GM21447 (cell line): ENCODE measurements around the gene SLCO4C1.
"Not testable (repeated sequence)": the region's sequence is repeated elsewhere in the genome, so short reads cannot be mapped to it uniquely, and the experiment has no call there.

ENCODE experiments used
- ATAC-seq: cut with Tn5 transposase; IDR thresholded peaks from one replicate; pipeline ENCODE4 v1.9.1; 2021; ENCODE audit not compliant: unreplicated experiment

Gene SLCO4C1

DNA sequence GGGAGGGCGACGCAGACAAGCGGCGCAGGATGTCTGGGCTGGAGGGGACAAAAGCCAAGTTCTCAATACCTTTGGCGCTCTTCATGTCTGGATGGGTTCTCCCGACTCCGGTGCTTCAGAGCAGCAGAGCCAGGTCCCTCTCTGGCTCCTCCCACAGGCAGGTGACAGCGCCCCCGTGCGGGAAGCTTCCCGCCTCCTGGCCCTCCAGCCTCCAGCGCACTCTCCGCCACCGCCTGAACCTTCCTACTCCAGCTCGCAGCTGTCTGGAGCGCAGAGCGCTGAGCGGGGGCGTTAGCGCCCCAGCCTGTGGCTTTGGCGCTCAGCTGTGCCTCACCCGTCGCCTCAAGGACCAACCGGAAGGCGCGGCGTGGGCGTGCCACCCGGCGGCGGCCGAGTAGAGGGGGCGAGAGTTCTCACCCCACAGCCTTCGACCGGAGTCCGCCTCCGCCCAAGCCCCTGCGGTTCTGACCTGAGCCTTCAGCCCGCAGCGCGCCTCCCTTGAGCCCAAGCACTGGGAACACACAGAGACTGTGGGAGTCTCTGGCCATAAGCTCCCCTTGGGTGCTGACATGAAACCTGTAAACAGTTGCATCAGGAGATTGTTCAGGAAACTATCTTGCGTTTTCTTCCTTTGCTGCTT lies at the start of gene SLCO4C1:
SLCO4C1 (minus strand) TSS at position 107 of the 640 bp plus-strand sequence; CDS start at position 85, 22 bp downstream.
- ATAC-seq, result peak; percentile 95

- ATAC-seq, result no peak
Observed at GRCh38 chr5:102341681-102342288, 45.7 kb upstream of the SLCO4C1 start.

- no peak for ATAC-seq
Observed at GRCh38 chr5:102324714-102325113, 28.6 kb upstream of the SLCO4C1 start.

DNA sequence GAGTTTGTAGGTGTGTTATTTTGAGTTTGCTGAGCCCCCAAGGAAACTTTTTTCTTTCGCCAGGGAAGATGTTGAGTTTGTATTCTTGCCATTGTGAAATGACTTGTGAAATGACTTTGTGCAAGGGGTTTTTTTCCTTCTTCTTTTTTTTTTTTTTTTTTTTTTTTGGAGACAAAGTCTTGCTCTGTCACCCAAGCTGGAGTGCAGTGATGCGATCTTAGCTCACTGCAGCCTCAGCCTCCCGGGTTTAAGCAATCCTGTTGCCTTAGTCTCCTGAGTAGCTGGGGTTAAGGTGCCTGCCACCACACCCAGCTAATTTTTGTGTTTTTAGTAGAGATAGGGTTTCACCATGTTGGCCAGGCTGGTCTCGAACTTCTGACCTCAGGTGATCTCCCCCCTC lies 22.7 kb upstream of the SLCO4C1 start:
- not testable (repeated sequence) for ATAC-seq

DNA sequence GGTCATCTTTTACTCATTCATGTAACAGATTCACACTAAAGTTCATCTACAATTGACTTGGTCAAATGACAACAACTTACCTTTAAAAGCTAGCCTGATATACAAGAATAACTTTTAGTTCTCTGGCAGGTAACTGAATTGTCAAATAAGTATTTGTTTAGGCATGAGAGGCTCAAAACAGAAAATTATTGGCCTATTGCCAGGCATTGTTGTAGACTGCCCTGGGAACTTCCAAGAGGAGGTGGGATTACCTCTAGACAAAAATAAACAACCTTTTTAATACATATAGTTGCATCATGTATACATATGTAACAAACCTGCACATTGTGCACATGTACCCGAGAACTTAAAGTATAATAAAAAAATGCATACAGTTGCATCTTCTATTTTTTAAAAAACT lies 18.2 kb upstream of the SLCO4C1 start:
- no peak for ATAC-seq

GRCh38 chr5:102313912-102314311 lies 17.8 kb upstream of the SLCO4C1 start:
- no peak for ATAC-seq

GRCh38 chr5:102312586-102313370 lies 16.7 kb upstream of the SLCO4C1 start:
- no peak for ATAC-seq

GRCh38 chr5:102309586-102309985 lies 13.5 kb upstream of the SLCO4C1 start:
- no peak for ATAC-seq

- no peak for ATAC-seq
Observed at GRCh38 chr5:102307232-102307631, 11.1 kb upstream of the SLCO4C1 start.

DNA sequence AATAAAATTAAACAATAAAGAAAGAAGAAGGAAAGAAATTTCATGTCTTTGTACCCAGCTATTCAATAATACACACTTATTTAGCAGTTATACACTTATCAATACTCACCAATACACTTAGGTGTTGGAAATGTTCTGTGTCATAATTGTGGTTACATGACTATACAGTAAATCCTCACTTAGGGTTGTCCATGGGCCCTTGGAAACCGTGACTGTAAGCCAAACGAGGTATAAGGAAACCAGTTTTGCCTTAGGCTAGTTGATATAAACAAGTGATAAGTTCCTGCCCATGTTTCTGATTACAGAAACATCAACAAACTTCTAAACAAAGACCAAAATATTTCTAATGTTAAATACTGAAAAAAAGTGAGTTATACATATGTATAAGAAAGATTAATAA lies 10.0 kb upstream of the SLCO4C1 start:
- ATAC-seq, result no peak

DNA sequence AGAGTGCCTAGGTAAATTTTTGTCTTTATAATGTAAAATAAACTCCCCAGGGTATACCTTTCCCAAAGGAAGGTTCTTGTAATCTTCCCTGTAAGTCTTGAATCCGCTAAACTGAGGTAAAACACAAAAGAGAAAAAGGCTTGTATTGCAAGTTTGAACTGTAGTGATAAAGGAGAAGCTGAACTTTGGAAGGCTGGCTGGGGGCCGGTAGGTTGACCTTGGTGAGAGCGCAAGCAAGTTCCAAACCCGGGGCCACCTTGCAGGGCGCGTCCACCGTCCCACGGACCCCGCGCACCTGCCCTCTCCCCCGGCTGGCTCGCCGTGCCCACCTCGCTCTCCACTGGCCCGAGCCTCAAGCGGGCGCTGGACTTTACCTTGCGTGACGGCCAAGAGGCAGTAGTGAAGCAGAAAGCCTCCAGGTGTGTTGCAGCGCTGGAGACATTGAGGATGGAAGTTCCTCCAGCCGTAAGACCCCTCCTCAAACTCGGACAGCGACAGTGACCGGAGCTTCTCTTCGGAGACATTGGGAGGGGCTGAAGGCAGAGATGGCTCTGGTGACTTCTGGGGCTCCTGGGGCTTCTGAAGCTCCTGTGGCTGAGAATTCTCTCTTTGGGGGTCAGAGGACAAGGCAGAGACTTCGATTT lies 428 bp downstream of the SLCO4C1 start:
- peak; percentile 12 for ATAC-seq

DNA sequence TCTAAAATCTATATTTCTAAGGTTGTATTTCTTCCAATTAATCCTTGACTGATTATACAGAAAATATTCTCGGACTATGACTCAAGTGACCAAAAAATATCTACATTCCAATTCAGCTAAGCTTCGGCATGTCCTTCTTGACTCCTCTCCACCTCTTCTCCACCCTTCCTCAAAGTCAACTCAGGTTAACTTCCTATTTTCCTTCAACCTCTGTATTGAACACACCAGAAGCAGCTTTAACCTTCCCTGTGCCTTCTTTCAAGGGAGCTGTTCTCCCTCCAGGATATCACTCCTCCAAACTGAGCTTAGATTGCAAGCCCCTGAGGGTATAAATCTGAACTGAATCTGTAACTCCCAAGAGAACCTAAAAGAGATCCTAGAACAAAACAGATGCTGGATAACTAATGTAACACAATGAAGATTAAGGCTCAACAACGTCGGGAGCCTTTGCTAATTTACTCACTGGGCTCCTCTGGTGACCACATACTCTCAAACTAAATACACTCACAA lies 1.1 kb downstream of the SLCO4C1 start:
- no peak for ATAC-seq

DNA sequence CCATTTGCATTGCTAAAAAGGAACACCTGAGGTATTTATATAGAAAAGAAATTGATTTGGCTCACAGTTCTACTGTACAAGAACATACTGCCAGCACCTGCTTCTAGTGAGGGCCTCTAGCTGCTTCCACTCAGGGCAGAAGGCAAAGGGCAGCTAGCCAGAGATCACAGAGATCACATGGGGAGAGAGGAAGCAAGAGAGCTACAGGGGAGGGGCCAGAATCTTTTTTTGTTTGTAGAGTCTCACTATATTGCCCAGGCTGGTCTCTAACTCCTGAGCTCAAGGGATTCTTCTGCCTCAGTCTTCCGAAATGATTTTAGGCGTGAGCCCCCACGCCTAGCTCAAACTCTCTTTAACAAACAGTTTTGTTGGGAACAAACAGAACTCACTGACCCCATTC lies 6.1 kb downstream of the SLCO4C1 start:
- ATAC-seq, result no peak

DNA sequence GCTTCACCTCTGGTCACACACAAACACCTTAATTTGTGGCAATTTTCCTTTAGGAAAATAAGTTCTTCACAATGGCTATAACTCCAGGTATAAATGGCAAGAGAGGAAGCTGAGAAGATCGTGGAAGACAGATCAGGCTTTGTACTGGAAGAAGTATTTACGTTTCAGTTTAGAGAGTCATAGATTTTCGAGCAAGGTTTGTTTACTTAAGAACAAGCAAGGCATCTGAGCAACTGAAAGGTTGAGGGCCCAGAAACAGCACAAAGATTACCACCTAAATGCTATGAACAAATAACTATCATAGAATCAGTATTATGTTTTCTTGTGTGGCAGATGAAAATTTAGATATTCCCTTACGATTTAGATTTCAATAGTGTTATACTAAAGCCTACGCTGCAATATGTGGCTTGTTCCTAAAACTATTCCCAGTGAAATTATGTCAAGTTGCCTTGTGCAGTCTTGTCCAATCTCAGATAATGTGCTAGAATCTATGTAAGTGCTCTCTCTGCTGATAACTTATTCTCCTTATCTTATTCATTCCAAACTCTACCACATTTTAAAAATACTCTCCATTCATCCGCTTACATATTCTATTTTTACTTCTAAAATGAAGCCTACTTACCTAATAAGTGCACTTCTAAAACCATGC lies 6.7 kb downstream of the SLCO4C1 start:
- no peak for ATAC-seq

GRCh38 chr5:102288630-102289029 lies 7.5 kb downstream of the SLCO4C1 start:
- ATAC-seq, result no peak

DNA sequence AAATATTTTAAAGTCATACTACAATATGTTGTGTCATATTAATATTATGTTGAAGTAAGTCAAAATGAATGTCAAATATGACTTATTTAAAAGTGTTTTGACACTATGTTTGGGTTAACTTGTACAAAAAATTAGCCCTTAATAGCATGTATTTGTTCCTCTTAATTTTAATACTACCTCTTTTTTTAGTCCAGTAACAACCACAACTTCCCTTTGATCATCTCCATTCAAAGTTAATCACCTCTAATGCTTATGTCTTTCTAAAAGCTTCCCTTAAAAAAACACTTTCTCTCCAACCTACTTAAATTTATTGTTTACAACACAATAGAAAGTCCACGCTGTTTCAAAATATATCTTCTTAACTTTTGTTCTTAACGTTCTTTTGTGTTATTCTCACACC lies 9.6 kb downstream of the SLCO4C1 start:
- no peak for ATAC-seq

DNA sequence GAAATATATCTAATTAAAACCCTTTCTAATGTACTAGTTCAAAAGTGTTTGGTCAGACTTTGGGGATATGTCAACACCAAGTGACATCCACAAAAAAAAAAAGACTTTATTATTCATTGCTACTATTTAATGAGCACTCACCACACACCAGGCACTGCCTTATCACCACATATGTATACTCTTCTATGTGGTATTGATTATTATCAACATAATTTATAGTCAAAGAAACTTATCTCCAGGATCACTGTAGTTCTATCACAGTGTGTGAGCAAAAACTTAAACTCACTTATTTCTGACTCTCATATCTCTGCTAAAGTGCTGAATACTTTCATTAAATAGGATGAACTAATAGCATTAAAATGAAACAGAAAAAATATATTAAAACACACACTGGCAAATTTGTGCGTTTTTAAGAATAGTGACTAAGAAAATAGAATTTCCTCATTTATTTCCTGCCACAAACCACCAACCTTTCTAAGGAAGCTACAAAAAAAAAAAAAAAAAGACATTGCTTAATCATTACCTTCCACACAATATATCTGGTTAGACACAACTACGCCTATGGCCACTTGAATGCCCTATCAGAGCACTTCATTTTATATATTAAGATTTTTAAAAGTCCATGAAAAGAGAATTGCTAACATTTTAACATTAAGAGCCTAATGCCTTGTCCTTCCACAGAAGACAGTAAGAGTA lies 12.8 kb downstream of the SLCO4C1 start:
- peak; percentile 54 for ATAC-seq

DNA sequence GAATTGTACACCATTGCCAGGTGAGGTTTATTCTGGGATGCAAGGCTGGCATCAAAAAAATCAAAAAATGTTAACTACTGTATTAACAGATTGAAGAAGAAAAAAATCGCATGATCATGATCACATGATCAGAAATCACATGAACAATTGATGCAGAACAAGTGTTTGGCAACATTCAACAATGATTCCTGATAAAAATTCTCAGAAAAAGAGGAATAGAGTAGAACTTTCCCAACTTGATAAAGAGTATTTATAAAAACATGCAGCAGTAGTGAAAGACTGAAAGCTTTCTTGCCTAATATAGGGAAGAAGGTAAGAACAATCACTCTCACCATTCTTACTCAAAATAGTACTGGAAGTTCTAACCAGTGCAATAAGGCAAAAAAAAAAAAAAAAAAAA lies 16.4 kb downstream of the SLCO4C1 start:
- no peak for ATAC-seq

DNA sequence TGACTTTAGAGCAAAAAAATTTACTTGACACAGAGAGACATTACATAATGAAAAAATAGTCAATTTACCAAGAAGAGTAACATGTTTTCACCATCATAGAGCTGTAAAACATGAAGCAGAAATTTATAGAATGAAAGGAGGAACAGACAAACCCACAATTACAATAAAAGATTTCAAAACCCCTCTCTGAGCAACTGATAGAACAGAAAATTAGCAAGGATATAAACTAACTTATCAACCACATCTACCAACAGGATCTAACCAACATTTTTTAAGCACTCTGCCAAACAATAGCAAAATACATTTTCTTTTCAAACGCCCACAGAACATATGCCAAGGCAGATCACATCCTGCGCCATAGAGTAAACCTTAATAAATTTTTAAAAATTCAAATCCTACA lies 17.9 kb downstream of the SLCO4C1 start:
- no peak for ATAC-seq

DNA sequence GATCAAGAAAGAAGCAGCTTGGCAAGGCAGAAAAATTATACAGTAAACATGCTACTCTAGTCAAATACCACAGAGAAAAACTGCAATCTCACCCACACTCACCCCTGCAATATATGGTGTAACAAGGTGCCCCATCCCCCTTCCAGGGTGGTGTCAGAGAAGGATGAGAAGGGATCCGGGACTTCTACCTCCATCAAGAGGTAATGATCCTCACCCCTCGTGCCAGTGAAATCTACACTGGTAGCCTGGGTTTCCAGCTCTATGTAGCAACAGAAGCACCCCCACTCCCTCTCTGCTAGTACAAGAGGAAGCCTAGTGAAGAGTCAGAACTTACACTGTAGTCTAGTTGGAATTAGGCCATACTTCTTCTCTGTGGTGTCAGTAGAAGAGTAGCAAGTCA lies 18.9 kb downstream of the SLCO4C1 start:
- ATAC-seq, result no peak
